HG02759 (cell line): ENCODE results near the gene ADCK1.
"Not testable (repeated sequence)": the region's sequence is repeated elsewhere in the genome, so short reads cannot be mapped to it uniquely, and the experiment has no call there.

Source experiments
- ATAC-seq: cut with Tn5 transposase; IDR thresholded peaks from one replicate; pipeline ENCODE4 v1.9.1; 2021; ENCODE audit warnings: mild to moderate bottlenecking, moderate library complexity; ENCODE audit not compliant: unreplicated experiment

Gene ADCK1

GRCh38 chr14:77864085-77864484, 64.2 kb downstream of the ADCK1 start:
- no peak for ATAC-seq

DNA sequence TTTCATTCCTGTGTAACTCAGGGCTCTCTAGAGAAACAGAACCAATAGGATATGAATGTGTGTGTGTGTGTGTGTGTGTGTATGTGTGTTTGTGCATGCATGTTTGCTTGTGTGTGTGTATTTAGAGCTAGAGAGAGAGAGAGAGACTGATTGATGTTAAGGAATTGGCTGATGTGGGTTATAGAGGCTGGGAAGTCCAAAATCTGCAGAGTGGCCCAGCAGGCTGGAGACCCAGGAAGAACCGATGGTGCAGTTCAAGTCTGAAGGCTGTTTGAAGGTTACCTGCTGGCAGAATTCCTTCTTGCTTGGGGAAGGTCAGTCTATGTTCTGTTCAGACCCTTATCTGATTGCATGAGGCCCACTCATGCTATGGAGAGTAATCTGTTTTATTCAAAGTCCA, 64.7 kb downstream of the ADCK1 start:
- ATAC-seq: no peak

- ATAC-seq: no peak
Measured at GRCh38 chr14:77865455-77865854, 65.5 kb downstream of the ADCK1 start.

- ATAC-seq: no peak
Measured at GRCh38 chr14:77866932-77867331, 67.0 kb downstream of the ADCK1 start.

DNA sequence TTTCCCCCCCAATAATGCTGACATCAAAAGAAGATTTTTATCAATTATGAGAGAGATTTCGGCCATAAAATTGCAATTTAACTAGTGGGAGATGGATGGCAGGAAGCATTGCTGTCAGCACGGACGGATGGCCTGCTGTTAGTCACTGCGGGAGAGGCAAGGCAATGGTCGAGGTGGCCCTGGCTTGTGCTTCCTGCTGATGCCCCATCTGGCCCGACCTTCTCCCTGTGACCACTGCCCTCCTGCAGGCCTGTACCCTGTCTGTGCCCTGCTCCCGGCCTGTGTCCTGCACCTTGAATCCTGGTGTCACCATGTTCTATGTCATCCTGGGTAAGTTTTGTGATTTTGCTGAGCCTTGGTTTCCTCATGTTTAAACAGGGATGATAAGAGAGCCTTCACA, 67.6 kb downstream of the ADCK1 start:
- ATAC-seq: no peak

DNA sequence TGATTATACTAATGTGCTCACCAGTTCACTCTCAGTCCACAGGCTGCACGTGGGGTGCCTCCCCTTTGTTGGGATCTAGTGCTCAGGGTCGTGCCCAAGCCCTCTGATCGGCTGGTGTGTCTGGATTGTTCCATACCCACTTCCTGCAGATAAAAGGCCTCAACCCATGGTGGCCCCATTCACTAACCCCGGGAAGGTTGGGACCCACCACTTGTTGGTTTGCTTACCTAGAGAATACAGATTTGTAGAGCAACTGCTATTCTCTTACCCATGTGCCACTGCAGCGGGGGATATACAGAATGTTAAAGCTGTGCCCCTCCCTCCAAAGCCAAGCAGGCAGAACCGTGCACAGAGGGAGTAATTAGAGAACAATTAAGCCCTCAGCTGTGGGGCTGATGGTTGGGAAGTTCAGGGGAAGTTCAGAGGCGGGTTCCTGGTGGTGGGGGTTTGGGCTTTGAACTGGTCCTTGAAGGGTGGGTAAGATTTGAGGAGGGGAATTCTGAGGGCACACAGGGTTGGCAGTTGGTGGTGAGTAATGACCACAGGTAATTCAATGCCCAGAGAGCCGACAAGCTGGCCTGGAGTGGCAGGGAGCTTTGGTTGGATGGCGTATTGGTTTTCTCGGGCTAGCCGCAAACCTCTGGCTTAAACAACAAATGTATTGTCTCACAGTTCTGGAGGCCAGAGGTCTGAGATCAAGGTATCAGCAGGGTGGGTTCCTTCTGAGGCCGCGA, 68.8 kb downstream of the ADCK1 start:
- no peak for ATAC-seq

DNA sequence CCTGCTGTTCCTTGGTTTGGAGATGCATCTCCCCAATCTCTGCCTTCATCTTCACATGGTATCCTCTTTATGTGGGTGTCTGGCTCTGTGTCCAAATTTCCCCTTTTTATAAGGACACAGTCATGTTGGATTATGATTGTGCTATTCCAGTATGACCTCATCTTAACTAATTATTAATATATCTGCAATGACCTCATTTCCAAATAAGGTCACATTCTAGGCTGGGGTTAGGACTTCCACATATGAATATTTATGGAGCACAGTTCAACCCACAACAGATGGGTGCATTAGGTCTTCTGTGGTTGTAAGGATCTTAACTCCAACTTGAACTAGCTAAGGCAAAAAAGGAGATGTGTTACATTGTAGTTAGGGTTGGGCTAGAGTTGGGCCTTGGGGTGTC, 69.4 kb downstream of the ADCK1 start:
- no peak for ATAC-seq

DNA sequence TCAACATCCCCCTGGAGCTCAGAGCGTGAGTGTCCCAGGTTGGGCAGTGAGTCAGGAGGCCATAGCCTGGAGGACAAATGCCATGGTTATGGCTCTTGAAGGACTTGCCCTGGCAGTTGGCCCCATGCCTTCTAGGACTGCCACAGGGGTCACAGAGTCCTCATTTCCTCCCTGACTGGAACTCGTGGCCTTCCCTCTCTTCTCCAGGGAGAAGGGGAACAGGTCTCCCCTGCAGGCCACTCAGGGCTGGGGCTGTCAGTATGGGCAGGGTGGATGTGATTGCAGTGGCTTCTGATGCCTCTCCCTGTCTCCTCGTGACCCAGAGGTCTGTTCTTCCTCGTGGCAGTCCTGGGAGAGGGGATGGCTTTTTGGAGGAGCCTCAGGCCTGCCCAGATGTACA, 70.7 kb downstream of the ADCK1 start:
- ATAC-seq: no peak

DNA sequence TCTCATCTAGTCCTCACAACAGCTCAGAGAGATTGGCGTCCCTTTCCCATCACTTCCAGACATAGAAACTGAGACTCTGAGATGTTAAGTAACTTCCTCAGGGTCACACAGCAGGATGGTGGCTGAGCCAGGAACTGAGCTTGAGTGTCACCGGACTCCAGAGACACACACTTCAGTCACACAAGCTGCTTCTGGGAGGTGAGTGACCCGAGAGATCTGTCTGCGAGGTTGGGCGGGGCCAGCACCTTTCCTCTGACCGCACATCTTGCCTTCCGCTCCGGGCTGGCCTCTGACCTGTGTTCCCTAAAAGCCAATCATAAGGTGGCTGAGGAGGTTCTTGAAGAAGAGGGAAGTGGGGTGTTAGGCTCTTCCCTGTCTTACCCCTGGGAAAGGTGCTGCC, 72.2 kb downstream of the ADCK1 start:
- no peak for ATAC-seq

- no peak for ATAC-seq
Measured at GRCh38 chr14:77872983-77873382, 73.1 kb downstream of the ADCK1 start.

DNA sequence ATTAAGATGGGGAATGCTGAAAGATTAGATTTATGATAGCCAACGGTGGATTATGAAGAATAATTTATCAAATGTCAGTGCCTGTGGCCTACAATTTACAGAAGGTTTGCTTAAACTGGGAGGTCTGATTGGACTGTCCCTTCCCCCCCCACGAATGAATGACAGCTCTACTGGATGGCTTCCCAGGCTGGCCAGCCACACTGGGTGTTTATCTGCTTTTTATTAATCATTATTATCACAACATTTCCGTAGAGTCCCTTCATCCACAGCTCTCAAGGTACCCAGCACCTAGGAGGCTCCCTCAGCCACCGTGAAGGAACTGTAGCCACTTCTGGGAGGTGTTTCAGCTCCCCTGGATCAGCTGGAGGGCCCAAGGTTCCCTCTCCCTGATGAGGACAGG, 78.9 kb downstream of the ADCK1 start:
- no peak for ATAC-seq

DNA sequence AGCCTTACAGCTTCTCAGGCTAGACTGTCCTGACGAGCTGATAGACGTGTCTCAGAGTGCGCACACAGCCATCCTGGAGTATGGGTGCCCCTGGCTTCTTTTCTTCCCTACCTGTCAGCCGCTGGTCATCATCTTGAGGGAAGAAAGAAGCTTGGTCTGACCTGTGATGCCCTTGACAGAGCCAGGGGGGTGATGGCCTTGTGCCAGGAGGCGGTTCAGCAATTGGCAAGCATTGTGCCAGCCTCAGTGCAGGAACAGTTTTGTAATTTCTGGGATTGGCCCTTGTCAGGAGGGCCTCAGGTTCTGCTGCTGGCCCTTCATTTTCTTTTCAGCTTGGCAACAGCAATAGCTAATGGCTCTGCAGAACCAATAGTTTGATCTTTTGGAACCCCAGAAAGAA, 80.1 kb downstream of the ADCK1 start:
- no peak for ATAC-seq

- ATAC-seq: no peak
Measured at GRCh38 chr14:77882098-77882497, 82.2 kb downstream of the ADCK1 start.

GRCh38 chr14:77882636-77883035, 82.7 kb downstream of the ADCK1 start:
- ATAC-seq: no peak

DNA sequence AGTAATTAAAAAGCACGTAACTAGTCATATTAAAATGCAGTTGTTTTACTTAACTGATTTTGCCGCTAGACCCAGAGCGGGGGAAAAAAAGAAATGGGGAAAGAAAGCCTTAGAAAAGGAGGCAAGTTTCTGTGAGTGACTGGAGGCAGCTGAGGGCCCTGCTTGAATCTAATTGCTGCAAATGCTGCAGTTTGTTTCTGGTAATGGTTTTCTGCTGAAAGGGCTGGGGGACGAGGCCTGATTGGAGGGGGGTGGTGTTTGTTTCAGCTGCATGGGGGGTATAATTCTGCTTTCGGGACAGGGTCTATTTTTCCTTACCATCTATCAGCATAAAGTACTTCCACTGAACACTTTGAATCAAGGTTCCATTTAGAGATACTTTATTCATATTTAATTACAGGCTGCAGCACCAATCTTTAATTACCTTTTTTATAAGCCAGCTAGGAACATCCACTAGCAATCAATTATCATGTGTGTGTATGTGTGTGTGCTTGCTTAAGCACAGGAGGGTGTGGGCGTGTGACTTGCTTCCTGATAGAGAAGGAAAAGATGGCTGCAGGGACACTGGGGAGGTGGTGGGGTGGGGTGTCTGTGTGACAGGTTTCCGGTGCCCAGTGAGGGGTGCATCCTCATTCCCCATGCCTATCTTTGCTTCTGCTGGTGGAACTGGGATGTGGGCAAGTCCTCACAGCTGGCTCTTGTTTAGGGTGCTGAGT, 83.4 kb downstream of the ADCK1 start:
- ATAC-seq: no peak

GRCh38 chr14:77883847-77884238, 83.9 kb downstream of the ADCK1 start:
- ATAC-seq: no peak

DNA sequence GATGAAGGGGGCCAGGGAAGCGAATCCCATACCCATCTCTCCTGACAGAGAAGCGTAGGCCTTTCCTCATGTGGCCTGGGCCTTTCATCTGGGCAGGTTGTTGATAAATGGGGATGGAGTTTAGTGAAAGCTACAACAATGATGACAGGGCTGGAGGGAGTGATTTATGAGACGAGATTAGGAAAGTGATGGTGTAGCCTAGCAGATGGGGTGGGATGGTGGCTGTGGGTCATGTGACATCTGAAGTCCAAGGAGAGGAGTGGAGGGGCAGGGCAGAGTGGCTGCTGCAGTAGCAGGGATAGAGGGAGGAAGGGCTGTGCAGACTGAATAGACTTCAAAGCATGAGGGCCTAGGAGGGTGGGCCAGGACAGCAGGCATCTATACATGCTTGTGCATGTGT, 85.5 kb downstream of the ADCK1 start:
- no peak for ATAC-seq

DNA sequence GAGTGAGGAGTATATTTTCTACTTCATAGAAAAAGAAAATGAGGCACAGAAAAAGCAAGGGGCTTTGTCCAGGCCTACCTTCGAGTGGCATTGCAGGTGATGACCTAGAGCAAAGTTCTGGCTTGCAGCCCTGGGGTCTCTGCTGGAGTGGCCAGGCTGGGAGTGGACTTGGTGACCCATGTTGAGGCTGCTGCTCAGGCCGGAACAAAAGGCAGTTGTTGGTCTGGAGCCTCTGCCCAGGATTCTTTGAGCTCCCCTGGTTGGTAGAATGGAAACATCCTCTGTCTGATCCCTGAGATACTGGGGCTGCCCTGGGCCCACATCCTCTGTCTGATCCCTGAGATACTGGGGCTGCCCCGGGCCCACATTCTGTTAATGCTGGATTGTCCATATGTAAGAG, 86.1 kb downstream of the ADCK1 start:
- ATAC-seq: no peak

DNA sequence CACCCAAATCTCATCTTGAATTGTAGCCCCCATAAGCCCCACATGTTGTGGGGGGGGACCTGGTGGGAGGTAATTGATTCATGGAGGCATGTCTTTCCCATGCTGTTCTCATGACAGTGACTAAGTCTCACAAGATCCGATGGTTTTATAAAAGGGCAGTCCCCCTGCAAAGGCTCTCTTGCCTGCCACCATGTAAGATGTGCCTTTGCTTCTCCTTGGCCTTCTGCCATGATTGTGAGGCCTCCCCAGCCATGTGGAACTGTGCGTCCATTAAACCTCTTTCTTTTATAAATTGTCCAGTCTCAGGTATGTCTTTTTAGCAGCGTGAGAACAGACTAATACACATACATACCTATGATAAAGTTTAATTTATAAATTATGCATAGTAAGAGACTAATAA, 89.0 kb downstream of the ADCK1 start:
- ATAC-seq: not testable (repeated sequence)

- no peak for ATAC-seq
Measured at GRCh38 chr14:77889971-77890442, 90.1 kb downstream of the ADCK1 start.

DNA sequence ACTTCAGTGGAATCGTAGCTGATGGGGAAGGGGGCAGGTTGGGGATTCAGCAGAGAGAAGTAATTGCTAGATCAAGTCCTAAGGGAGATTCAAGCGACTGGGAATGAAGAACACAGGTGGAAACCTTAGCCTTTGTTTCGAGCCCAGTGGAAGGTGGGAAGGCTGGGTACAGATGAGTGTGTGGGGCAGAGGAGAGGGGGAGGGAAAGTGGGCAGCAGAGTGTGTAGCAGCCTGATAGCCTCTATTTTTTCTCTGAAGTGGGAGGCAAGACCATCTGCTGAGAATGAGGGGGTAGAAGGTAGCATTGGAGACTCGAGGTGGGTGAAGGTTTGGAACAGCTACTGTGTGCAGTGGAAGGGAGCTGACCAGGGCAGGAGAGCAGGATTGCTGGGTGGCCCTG, 91.0 kb downstream of the ADCK1 start:
- no peak for ATAC-seq

GRCh38 chr14:77892381-77892871, 92.5 kb downstream of the ADCK1 start:
- no peak for ATAC-seq
